GM12891 (cell line): ENCODE measurements around the gene LDLRAD3.

ENCODE experiments used
- POLR2A ChIP-seq: IDR thresholded peaks from 2 replicates; pipeline ENCODE4 v1.6.1; 2011; ENCODE audit warnings: low read depth, low read length, control low read depth
- TAF1 ChIP-seq: IDR thresholded peaks from 2 replicates; pipeline ENCODE4 v1.6.1; 2011; ENCODE audit warnings: low read depth, low read length, control low read depth

GRCh38 chr11:35918716-35919115 is 25.1 kb upstream of the LDLRAD3 start:
- TF ChIP-seq TAF1: no peak
- TF ChIP-seq POLR2A: no peak
